Left ventricle myocardium inferior (tissue), 1 donor: ENCODE measurements around the gene DUSP28. TPM values are rescaled to one million over a fixed set of nuclear protein-coding genes. Genes with fewer than 3 reads are reported as not detected.

Experiments
- DNase-seq: peaks from one replicate; pipeline ENCODE4 v3.0.0-alpha.2; 2020
- H3K27ac ChIP-seq: fragments of 200-600 bp; replicated peaks from 2 replicates; pipeline ENCODE4 v1.8.0; 2021
- H3K27me3 ChIP-seq: fragments of 200-600 bp; 2 replicates; pipeline ENCODE4 v1.8.0; 2021; ENCODE audit warnings: low read depth
- H3K36me3 ChIP-seq: fragments of 200-600 bp; 2 replicates; pipeline ENCODE4 v1.8.0; 2021
- H3K4me1 ChIP-seq: fragments of 200-600 bp; 2 replicates; pipeline ENCODE4 v1.8.0; 2021
- H3K4me3 ChIP-seq: fragments of 200-600 bp; 2 replicates; pipeline ENCODE4 v1.8.0; 2021; ENCODE audit warnings: mild to moderate bottlenecking, moderate library complexity
- H3K9me3 ChIP-seq: fragments of 200-600 bp; replicated peaks from 2 replicates; pipeline ENCODE4 v1.8.0; 2021
- CTCF ChIP-seq: fragments of 200-600 bp; IDR thresholded peaks from 2 replicates; pipeline ENCODE4 v1.8.0; 2021; ENCODE audit warnings: antibody characterized with exemption, mild to moderate bottlenecking, borderline replicate concordance
- intact Hi-C: fragments of 100-400 bp; cut with micrococcal nuclease; formaldehyde crosslinking; loops from one replicate; pipeline ENCODE4 v1.11.0; 2022
- total RNA-seq: library from RNA; stranded (reverse); fragmentation: NEBNext Ultra II Directional; extraction: Animal tissue kit (Norgen Biotek cat#: 25700); gene quantifications from one replicate; pipeline ENCODE4 v1.2.1, GENCODE V29; 2021
- donor health status: DM: no; HTN: yes; CAD: no; lungs with severe emphysema.

The DUSP28 gene
- total RNA-seq, 1 donor from 2014 or later: 19.3 TPM

GRCh38 chr2:240574386-240575100 is 14.4 kb downstream of the DUSP28 start:
- no peak for TF ChIP-seq CTCF
- Histone ChIP-seq H3K9me3 (no peaks in the 10 kb centered on the region), H3K4me1 (peaks cover 37% of the 10 kb centered on the region), H3K36me3 (peaks cover 55% of the 10 kb centered on the region), H3K4me3 (no peak overlapping the region), H3K27ac (no peak overlapping the region), H3K27me3 (no peaks in the 10 kb centered on the region)
- DNase-seq: peak; percentile 14
- intact Hi-C loops: no loop called here

- peak; percentile 12 for DNase-seq
- Histone ChIP-seq H3K9me3 (no peaks in the 10 kb centered on the region), H3K4me1 (peaks cover 37% of the 10 kb centered on the region), H3K27me3 (no peaks in the 10 kb centered on the region), H3K27ac (no peak overlapping the region), H3K36me3 (peaks cover 55% of the 10 kb centered on the region), H3K4me3 (no peak overlapping the region)
- intact Hi-C loops: no loop called here
- no peak for TF ChIP-seq CTCF
These were observed 15.2 kb downstream of the DUSP28 start for GRCh38 chr2:240575101-240575965.

GRCh38 chr2:240576036-240576435 is 15.9 kb downstream of the DUSP28 start:
- no peak overlapping the region for H3K4me3 ChIP-seq
- H3K36me3 ChIP-seq: peaks cover 56% of the 10 kb centered on the region
- H3K27ac ChIP-seq: no peak overlapping the region
- H3K4me1 ChIP-seq: peaks cover 36% of the 10 kb centered on the region
- no peak for TF ChIP-seq CTCF
- intact Hi-C loops: no loop called here
- H3K27me3 ChIP-seq: no peaks in the 10 kb centered on the region
- peaks cover 3% of the 10 kb centered on the region for H3K9me3 ChIP-seq
- DNase-seq: peak; percentile 12

- Histone ChIP-seq H3K4me1 (peaks cover 33% of the 10 kb centered on the region), H3K9me3 (peaks cover 8% of the 10 kb centered on the region), H3K36me3 (peaks cover 60% of the 10 kb centered on the region), H3K27ac (no peak overlapping the region), H3K4me3 (no peak overlapping the region), H3K27me3 (no peaks in the 10 kb centered on the region)
- peak; percentile 20 for DNase-seq
- intact Hi-C loops: no loop called here
- no peak for TF ChIP-seq CTCF
These were observed 16.5 kb downstream of the DUSP28 start for GRCh38 chr2:240576436-240577205.

- intact Hi-C loops: no loop called here
- Histone ChIP-seq H3K27me3 (no peaks in the 10 kb centered on the region), H3K27ac (peak overlapping the region; percentile 7), H3K9me3 (peaks cover 8% of the 10 kb centered on the region), H3K36me3 (peaks cover 56% of the 10 kb centered on the region), H3K4me3 (no peak overlapping the region), H3K4me1 (peaks cover 33% of the 10 kb centered on the region)
- no peak for TF ChIP-seq CTCF
- DNase-seq: peak; percentile 16
These were observed 17.3 kb downstream of the DUSP28 start for GRCh38 chr2:240577281-240578109.
